Esophagus muscularis mucosa (tissue), 4 donors: ENCODE data around the gene TRAPPC2L. TPM values are rescaled to one million over a fixed set of nuclear protein-coding genes. Genes with fewer than 3 reads are reported as not detected.

Source experiments
- DNase-seq: peaks from one replicate; pipeline ENCODE4 v3.0.0-alpha.2; 2017; ENCODE audit errors: extremely low spot score
- H3K27ac ChIP-seq, 4 donors: fragments of 200-600 bp; sonication (generic); replicated peaks in 1 of 4; 1 replicate in 3 of 4; 2 replicates in 1 of 4; pipeline ENCODE4 v1.5.1; 2016 to 2019; ENCODE audit warnings: mild to moderate bottlenecking in 1 of 4
- H3K27me3 ChIP-seq, 4 donors: fragments of 200-600 bp; sonication (generic); one replicate each; pipeline versions ENCODE4 v1.5.1 to v1.6.0; 2016 to 2019
- H3K36me3 ChIP-seq, 4 donors: fragments of 200-600 bp; sonication (generic); one replicate each; pipeline ENCODE4 v1.5.1; 2016 to 2019
- H3K4me1 ChIP-seq, 4 donors: fragments of 200-600 bp; sonication (generic); one replicate each; pipeline ENCODE4 v1.5.1; 2016 to 2019
- H3K4me3 ChIP-seq, 4 donors: fragments of 200-600 bp; sonication (generic); 1 replicate in 2 of 4; 2 replicates in 2 of 4; pipeline ENCODE4 v1.5.1; 2016 to 2019; ENCODE audit warnings: mild to moderate bottlenecking in 4 of 4, moderate library complexity in 1 of 4
- H3K9me3 ChIP-seq, 4 donors: fragments of 200-600 bp; sonication (generic); 1 replicate in 3 of 4; 2 replicates in 1 of 4; pipeline ENCODE4 v1.5.1; 2016 to 2019
- EP300 ChIP-seq: sonication (generic); formaldehyde crosslinking; IDR thresholded peaks from one replicate; pipeline ENCODE4 v1.6.1; 2017; ENCODE audit warnings: antibody characterized with exemption
- POLR2A ChIP-seq: fragments of 450-650 bp; IDR thresholded peaks from one replicate; pipeline ENCODE4 v1.6.1; 2017; ENCODE audit warnings: antibody characterized with exemption, moderate library complexity, mild to moderate bottlenecking, low read depth
- POLR2AphosphoS5 ChIP-seq, 2 donors: sonication (generic); formaldehyde crosslinking; IDR thresholded peaks; one replicate each; pipeline ENCODE4 v1.6.1; 2017; ENCODE audit warnings: antibody characterized with exemption in 2 of 2
- WGBS: methylation state at CpG from one replicate; pipeline ENCODE4 v1.1.5; 2018; 5-methylcytosine and 5-hydroxymethylcytosine counted together
- intact Hi-C: fragments of 100-400 bp; cut with DNase I; formaldehyde crosslinking; loops from one replicate; pipeline ENCODE4 v1.15.1; 2023
- total RNA-seq, 4 donors: library from RNA; depleted of rRNA; stranded (reverse); fragments of >200 nt; gene quantifications; one replicate each; pipeline versions ENCODE4 v1.1.0 to v1.2.1, GENCODE V29; 2016
- TF ChIP-seq, protein P1 (sequence below), 3 experiments: fragments of 200-600 bp in 2 of 3; fragments of 450-650 bp in 1 of 3; sonication (generic) in 2 of 3; IDR thresholded peaks; one replicate each; pipeline ENCODE4 v1.5.1; 2017 to 2019; ENCODE audit warnings: antibody characterized with exemption in 3 of 3, mild to moderate bottlenecking in 2 of 3, moderate library complexity in 1 of 3

TRAPPC2L gene
- total RNA-seq, 4 donors from 2014 or later: 22.9 to 35.8 (median 29.6) TPM

GRCh38 chr16:88809068-88809675 lies 47.8 kb upstream of the TRAPPC2L start:
- H3K9me3 ChIP-seq: no peaks in the 10 kb centered on the region
- no peak for DNase-seq
- peaks cover 0 to 8% (median 0%) of the 10 kb centered on the region in 4 donors for H3K27me3 ChIP-seq
- intact Hi-C loops: no loop called here
- peaks cover 31 to 56% (median 47%) of the 10 kb centered on the region in 4 donors for H3K4me1 ChIP-seq
- no peak for TF ChIP-seq POLR2A
- TF ChIP-seq, protein P1, sequence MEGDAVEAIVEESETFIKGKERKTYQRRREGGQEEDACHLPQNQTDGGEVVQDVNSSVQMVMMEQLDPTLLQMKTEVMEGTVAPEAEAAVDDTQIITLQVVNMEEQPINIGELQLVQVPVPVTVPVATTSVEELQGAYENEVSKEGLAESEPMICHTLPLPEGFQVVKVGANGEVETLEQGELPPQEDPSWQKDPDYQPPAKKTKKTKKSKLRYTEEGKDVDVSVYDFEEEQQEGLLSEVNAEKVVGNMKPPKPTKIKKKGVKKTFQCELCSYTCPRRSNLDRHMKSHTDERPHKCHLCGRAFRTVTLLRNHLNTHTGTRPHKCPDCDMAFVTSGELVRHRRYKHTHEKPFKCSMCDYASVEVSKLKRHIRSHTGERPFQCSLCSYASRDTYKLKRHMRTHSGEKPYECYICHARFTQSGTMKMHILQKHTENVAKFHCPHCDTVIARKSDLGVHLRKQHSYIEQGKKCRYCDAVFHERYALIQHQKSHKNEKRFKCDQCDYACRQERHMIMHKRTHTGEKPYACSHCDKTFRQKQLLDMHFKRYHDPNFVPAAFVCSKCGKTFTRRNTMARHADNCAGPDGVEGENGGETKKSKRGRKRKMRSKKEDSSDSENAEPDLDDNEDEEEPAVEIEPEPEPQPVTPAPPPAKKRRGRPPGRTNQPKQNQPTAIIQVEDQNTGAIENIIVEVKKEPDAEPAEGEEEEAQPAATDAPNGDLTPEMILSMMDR (IDR thresholded peaks at IDR 0.05): no peak
- TF ChIP-seq POLR2AphosphoS5 (IDR thresholded peaks at IDR 0.05): no peak
- no peak for TF ChIP-seq EP300
- 81% methylated on average over 3 of the region's 10 CpGs for WGBS
- peaks cover 0 to 28% (median 24%) of the 10 kb centered on the region in 4 donors for H3K36me3 ChIP-seq
- H3K27ac ChIP-seq: no peak overlapping the region
- no peak overlapping the region for H3K4me3 ChIP-seq

DNA sequence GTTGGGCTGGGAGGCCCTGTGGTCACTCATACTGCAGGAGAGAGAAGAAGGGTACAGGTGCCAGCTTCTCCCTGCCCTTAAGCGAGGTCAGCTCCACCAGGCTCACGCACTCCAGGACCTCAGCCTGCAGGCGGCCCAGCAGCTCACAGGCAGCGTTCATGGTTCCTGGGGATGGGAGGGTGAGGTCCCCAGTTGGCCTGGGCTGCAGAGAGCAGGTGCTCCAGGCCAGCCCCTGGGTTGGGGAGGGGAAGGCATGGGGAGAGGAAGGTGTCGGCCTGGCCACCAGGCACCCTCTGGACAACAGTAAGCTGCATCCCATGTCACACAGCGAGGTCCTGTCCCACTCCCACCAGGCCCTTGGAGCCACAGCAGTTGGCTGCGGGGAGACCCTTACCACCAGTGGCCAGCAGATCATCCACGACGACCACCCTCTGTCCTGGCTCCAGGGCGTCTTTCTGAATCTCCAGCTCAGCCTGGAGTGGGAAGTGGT lies 47.2 kb upstream of the TRAPPC2L start:
- H3K36me3 ChIP-seq: peaks cover 0 to 28% (median 24%) of the 10 kb centered on the region in 4 donors
- 100% methylated on average over 4 of the region's 10 CpGs for WGBS
- TF ChIP-seq, protein P1 (IDR thresholded peaks at IDR 0.05): no peak
- TF ChIP-seq POLR2AphosphoS5 (IDR thresholded peaks at IDR 0.05): no peak
- no peak for TF ChIP-seq POLR2A
- no peak for TF ChIP-seq EP300
- intact Hi-C loops: loop anchor here (10.0 kb wide), 1 partner anchor 365 kb away; the partner anchor contains the start of gene CDH15
- peaks cover 0 to 3% (median 0%) of the 10 kb centered on the region in 4 donors for H3K27me3 ChIP-seq
- H3K27ac ChIP-seq: peak overlapping the region in 2 of 4 donors; percentile 86 to 97
- no peak for DNase-seq
- H3K4me3 ChIP-seq: peak overlapping the region in 2 of 4 donors; percentile 77 to 81
- H3K4me1 ChIP-seq: peaks cover 26 to 51% (median 42%) of the 10 kb centered on the region in 4 donors
- H3K9me3 ChIP-seq: no peaks in the 10 kb centered on the region

GRCh38 chr16:88810166-88810911 lies 46.6 kb upstream of the TRAPPC2L start:
- peak overlapping the region; percentile 86 to 97 (median 92) for H3K27ac ChIP-seq
- H3K9me3 ChIP-seq: no peaks in the 10 kb centered on the region
- peaks cover 0 to 28% (median 24%) of the 10 kb centered on the region in 4 donors for H3K36me3 ChIP-seq
- 16% methylated on average over 5 of the region's 12 CpGs for WGBS
- no peak for DNase-seq
- peaks cover 26 to 45% (median 40%) of the 10 kb centered on the region in 4 donors for H3K4me1 ChIP-seq
- TF ChIP-seq POLR2AphosphoS5 (IDR thresholded peaks at IDR 0.05) (no peak), EP300 (no peak), POLR2A (no peak)
- TF ChIP-seq, protein P1 (IDR thresholded peaks at IDR 0.05): no peak
- peak overlapping the region; percentile 77 to 90 (median 81) for H3K4me3 ChIP-seq
- no peaks in the 10 kb centered on the region for H3K27me3 ChIP-seq
- intact Hi-C loops: loop anchor here (10.0 kb wide), 1 partner anchor 364 kb away; the partner anchor contains the start of gene CDH15

GRCh38 chr16:88810912-88811768 lies 45.8 kb upstream of the TRAPPC2L start:
- TF ChIP-seq POLR2AphosphoS5 (IDR thresholded peaks at IDR 0.05) (peak; percentile 52 to 97), EP300 (no peak), POLR2A (peak; percentile 73)
- TF ChIP-seq, protein P1 (IDR thresholded peaks at IDR 0.05): no peak

More at GRCh38 chr16:88810912-88811768, 45.8 kb upstream of the TRAPPC2L start:
- DNase-seq: no peak
- Histone ChIP-seq H3K27me3 (no peaks in the 10 kb centered on the region), H3K4me1 (peaks cover 26 to 45% (median 40%) of the 10 kb centered on the region in 4 donors), H3K9me3 (no peaks in the 10 kb centered on the region), H3K36me3 (peaks cover 0 to 28% (median 24%) of the 10 kb centered on the region in 4 donors), H3K4me3 (peak overlapping the region; percentile 77 to 90 (median 81)), H3K27ac (peak overlapping the region; percentile 86 to 97 (median 92))
- WGBS: no CpG with 5 or more reads among the region's 65 CpGs
- intact Hi-C loops: loop anchor here (10.0 kb wide), 1 partner anchor 364 kb away; the partner anchor contains the start of gene CDH15
